ENCODE results near the gene ZNF487. TPM values are rescaled to one million over a fixed set of nuclear protein-coding genes. Genes with fewer than 3 reads are reported as not detected.
"Not testable (repeated sequence)": the region's sequence is repeated elsewhere in the genome, so short reads cannot be mapped to it uniquely, and the experiment has no call there.

The ZNF487 gene
- 2.7 TPM in 2 replicates for total RNA-seq

GRCh38 chr10:43436291-43437140 is at the start of gene ZNF487:
Gene ZNF487 (plus strand): TSS chr10:43437111. CDS start chr10:43475814, 38,703 bp downstream.
- peak; percentile 90 for DNase-seq

GRCh38 chr10:43387678-43388032 is 49.3 kb upstream of the ZNF487 start:
- DNase-seq: no peak

- DNase-seq: no peak
These were observed 47.0 kb upstream of the ZNF487 start for GRCh38 chr10:43389867-43390266.

- no peak for DNase-seq
These were observed 46.6 kb upstream of the ZNF487 start for GRCh38 chr10:43390333-43390732.

GRCh38 chr10:43390759-43391158 is 46.2 kb upstream of the ZNF487 start:
- DNase-seq: peak; percentile 69

- no peak for DNase-seq
These were observed 45.4 kb upstream of the ZNF487 start for GRCh38 chr10:43391496-43391895.

GRCh38 chr10:43392748-43393147 is 44.2 kb upstream of the ZNF487 start:
- no peak for DNase-seq

- not testable (repeated sequence) for DNase-seq
These were observed 43.7 kb upstream of the ZNF487 start for GRCh38 chr10:43393186-43393585.

- DNase-seq: no peak
These were observed 43.1 kb upstream of the ZNF487 start for GRCh38 chr10:43393606-43394360.

- DNase-seq: no peak
These were observed 42.0 kb upstream of the ZNF487 start for GRCh38 chr10:43394868-43395267.

GRCh38 chr10:43395571-43396060 is 41.3 kb upstream of the ZNF487 start:
- DNase-seq: peak; percentile 56

- DNase-seq: peak; percentile 80
These were observed 40.6 kb upstream of the ZNF487 start for GRCh38 chr10:43396061-43396927.

GRCh38 chr10:43396928-43397624 is 39.8 kb upstream of the ZNF487 start:
- DNase-seq: peak; percentile 93

- DNase-seq: no peak
These were observed 38.0 kb upstream of the ZNF487 start for GRCh38 chr10:43398939-43399319.

GRCh38 chr10:43399320-43400310 is 37.3 kb upstream of the ZNF487 start:
- DNase-seq: no peak

- no peak for DNase-seq
These were observed 35.3 kb upstream of the ZNF487 start for GRCh38 chr10:43401627-43402026.

- no peak for DNase-seq
These were observed 34.7 kb upstream of the ZNF487 start for GRCh38 chr10:43402176-43402575.

- no peak for DNase-seq
These were observed 33.9 kb upstream of the ZNF487 start for GRCh38 chr10:43402880-43403452.

- DNase-seq: no peak
These were observed 32.8 kb upstream of the ZNF487 start for GRCh38 chr10:43403911-43404703.

- DNase-seq: no peak
These were observed 32.2 kb upstream of the ZNF487 start for GRCh38 chr10:43404704-43405084.
